ENCODE measurements around the gene RTN4R. TPM values are rescaled to one million over a fixed set of nuclear protein-coding genes. Genes with fewer than 3 reads are reported as not detected.
A peak's percentile ranks its signal among the peaks of the same experiment; 100 is the strongest.

Gene RTN4R
- total and polyA plus RNA-seq, 9 of the 15 experiments (the other 6 are each of a cell fraction or from before 2014, with no cell fraction given): 0.04 to 2.8 (median 1.4) TPM; not detected in 3

GRCh38 chr22:20218326-20218872, 49.7 kb downstream of the RTN4R start:
- Histone ChIP-seq H3K79me2 (ENCODE audit: control insufficient read depth, insufficient read depth, low read length) (no peaks in the 10 kb centered on the region), H3K9me3 (replicated peaks; ENCODE audit: control insufficient read depth, insufficient read depth, low read depth, low read length) (peaks cover 11% of the 10 kb centered on the region), H3K9me1 (ENCODE audit: control insufficient read depth, insufficient read depth, low read length) (no peaks in the 10 kb centered on the region), H2AFZ (ENCODE audit: low read depth, low read length) (no peak overlapping the region), H4K20me1 (replicated peaks; ENCODE audit: control insufficient read depth, insufficient read depth, low read length) (peaks cover 18% of the 10 kb centered on the region), H3K4me2 (ENCODE audit: insufficient read depth, low read length) (no peak overlapping the region), H3K27me3 (ENCODE audit: control insufficient read depth in 2 of 2, insufficient read depth in 2 of 2, low read length in 2 of 2) (peaks cover 40 to 79% of the 10 kb centered on the region in 2 experiments), H3K27ac (ENCODE audit: extremely low read depth, low read depth, low read length) (no peak overlapping the region), H3K9ac (ENCODE audit: insufficient read depth in 1 of 2, low read depth in 2 of 2, low read length in 2 of 2) (peak overlapping the region in 1 of 2 experiments; percentile 3; a peak in 1 of 4 replicates), H3K4me1 (replicated peaks in 1 of 2; ENCODE audit: control insufficient read depth in 2 of 2, insufficient read depth in 2 of 2, low read length in 2 of 2) (peaks cover 0 to 34% of the 10 kb centered on the region in 2 experiments; a peak in 2 of 5 replicates), H3K36me3 (ENCODE audit: control insufficient read depth, insufficient read depth, low read length) (no peaks in the 10 kb centered on the region), H3K4me3 (no peak overlapping the region)
- ChIA-PET POLR2A (interaction anchor here (0.6 to 1.5 kb wide), 4 partner anchors 8 to 1921 kb away, joined by 3 read pairs; no protein-coding TSS in a partner anchor), CTCF (ENCODE audit: low intra/inter-chr PET ratio) (no interaction called here)
- BruUV-seq (replicated peaks): no TSS peak
- in situ Hi-C loops (cut with MboI): no loop called here
- intact Hi-C loops (cut with micrococcal nuclease): no loop called here
- no peak for ATAC-seq
- FAIRE-seq: peak; percentile 51
- WGBS (ENCODE audit: insufficient coverage, low coverage, missing lambda C conversion rate): 3% methylated on average over 14 of the region's 14 CpGs
- no peak for DNase-seq (ENCODE audit: extremely low read depth in 1 of 4, low spot score in 3 of 4)
- TF ChIP-seq ZNF696 (CRISPR knock-in tag; conservative IDR thresholded peaks at IDR 0.05) (no peak), TRIM28 (IDR thresholded peaks at IDR 0.05) (no peak), JUN (IDR thresholded peaks at IDR 0.05; ENCODE audit: borderline replicate concordance, low read depth, low read length) (no peak), JUN (CRISPR knock-in tag; IDR thresholded peaks at IDR 0.05; ENCODE audit: borderline replicate concordance) (0 out of 2 replicates have a peak, but pooled peaks have one; percentile 43), ERF (CRISPR knock-in tag; IDR thresholded peaks at IDR 0.05) (no peak), MCM7 (IDR thresholded peaks at IDR 0.05) (0 out of 4 replicates have a peak, but pooled peaks of 1 of the 2 experiments have one; percentile 45), TEAD4 (IDR thresholded peaks at IDR 0.05; ENCODE audit: low read length) (no peak), TEAD4 (CRISPR knock-in tag; IDR thresholded peaks at IDR 0.05; ENCODE audit: borderline replicate concordance) (peak; percentile 75; the same call in 1 of the 2 replicates), HDAC6 (IDR thresholded peaks at IDR 0.05; ENCODE audit: low read depth, low read length) (peak; percentile 7; the same call in 1 of the 2 replicates), USF1 (CRISPR knock-in tag; IDR thresholded peaks at IDR 0.05) (peak; percentile 36; the same call in 1 of the 2 replicates), ETS1 (conservative IDR thresholded peaks at IDR 0.05; ENCODE audit: control insufficient read depth, low read depth, low read length) (0 out of 2 replicates have a peak, but pooled peaks have one; percentile 36), HINFP (tag; conservative IDR thresholded peaks at IDR 0.05; ENCODE audit: low read depth) (no peak), ZNF551 (CRISPR knock-in tag; IDR thresholded peaks at IDR 0.05) (no peak), ZNF184 (CRISPR knock-in tag; IDR thresholded peaks at IDR 0.05) (0 out of 2 replicates have a peak, but pooled peaks have one; percentile 27), USF2 (CRISPR knock-in tag; IDR thresholded peaks at IDR 0.05) (0 out of 2 replicates have a peak, but pooled peaks have one; percentile 5), ZNF639 (CRISPR knock-in tag; conservative IDR thresholded peaks at IDR 0.05 in 1 of 2, IDR thresholded peaks at IDR 0.05 in 1 of 2) (0 out of 4 replicates have a peak, but pooled peaks of 1 of the 2 experiments have one; percentile 64)

All from K562 (cell line).